ENCODE measurements around the gene SLC2A4RG.

SLC2A4RG gene

DNA sequence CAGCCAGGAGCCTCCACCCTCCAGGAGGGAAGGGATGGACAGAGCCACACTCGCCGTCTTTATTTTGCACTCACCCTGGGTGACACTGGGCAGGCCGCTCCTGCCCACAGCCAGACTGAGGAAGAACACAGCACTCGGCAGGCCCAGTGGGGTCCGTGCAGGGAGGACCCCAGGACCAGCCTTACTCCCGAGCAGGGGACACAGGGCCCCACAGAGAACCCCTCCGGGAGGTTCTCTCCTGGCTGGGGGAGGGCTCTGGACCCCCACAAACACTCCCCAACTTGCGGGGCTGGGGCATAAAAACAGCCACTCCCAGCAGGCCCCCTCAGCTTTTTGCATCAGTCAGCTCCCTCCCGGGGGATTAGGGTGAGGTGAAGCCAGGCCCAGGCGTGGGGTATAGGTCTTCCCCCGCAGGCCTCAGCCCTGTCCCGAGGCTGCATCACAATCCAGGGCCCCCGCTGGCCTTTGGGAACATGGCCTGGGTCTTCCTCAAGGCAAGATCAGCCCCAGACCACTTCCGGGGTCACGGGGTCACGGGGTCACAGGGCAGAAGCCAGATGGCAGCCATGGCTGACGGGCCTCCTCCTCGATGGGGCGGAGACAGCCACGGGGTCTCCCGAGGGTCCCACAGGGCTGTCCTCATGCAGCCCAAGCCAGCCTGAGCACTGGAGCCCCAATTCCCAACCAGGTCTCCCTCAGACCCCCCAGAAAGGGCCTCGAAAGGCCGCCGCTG, 39.9 kb upstream of the SLC2A4RG start:
- Histone ChIP-seq H3K36me3 (peaks cover 3% of the 10 kb centered on the region; the same call in 1 of the 2 replicates), H3K4me1 (peaks cover 44% of the 10 kb centered on the region), H3K9me3 (no peaks in the 10 kb centered on the region), H3K4me3 (ENCODE audit: low read depth, low read length) (no peak overlapping the region), H3K27me3 (no peaks in the 10 kb centered on the region)
- no peak for TF ChIP-seq CTCF (IDR thresholded peaks at IDR 0.05; ENCODE audit: low read depth, low read length)
- DNase-seq: peak; percentile 37

DNA sequence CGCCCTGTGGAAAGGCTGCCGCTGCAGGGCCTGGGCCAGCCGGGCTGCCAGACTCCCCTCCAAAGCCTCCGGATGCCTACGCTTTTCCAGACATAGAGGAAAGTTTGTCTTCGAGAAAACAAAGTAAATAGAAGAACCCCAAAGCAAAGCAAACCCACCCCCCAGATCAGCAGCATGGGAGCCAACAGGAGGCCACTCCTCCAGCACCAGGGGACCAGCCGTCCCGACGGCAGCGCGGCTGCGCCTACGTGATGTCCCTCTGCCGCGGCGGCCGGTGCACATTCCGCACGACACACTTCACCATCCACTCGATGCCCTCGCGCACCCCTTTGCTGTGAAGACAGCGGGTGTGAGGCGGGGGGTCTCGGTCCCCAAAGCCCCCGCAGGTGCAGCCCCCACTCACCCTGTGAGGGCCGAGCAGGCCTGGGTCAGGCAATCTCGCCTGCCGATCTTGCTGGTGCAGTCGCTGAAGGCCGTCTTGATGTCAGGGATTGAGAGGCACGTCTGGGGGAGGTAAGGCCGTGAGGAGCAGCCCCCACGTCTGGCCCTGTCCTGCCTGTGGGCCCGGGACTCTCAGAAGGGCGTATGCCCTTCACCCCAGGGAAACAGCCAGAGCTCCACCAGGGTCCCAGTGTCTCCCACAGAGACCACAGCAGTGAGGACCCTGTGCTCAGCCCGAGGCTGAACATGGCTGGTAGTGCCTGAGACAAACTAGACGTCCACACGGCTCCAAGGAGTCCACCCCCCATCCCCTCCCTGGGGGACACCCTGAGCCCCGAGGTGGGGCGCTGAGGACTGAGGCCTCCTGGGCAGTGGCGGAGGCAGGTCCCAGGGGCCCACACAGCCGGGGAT, 39.2 kb upstream of the SLC2A4RG start:
- H3K9me3 ChIP-seq: no peaks in the 10 kb centered on the region
- DNase-seq: peak; percentile 33
- peaks cover 44% of the 10 kb centered on the region for H3K4me1 ChIP-seq
- H3K36me3 ChIP-seq: peaks cover 11% of the 10 kb centered on the region
- no peak overlapping the region for H3K4me3 ChIP-seq (ENCODE audit: low read depth, low read length)
- H3K27me3 ChIP-seq: no peaks in the 10 kb centered on the region
- no peak for TF ChIP-seq CTCF (IDR thresholded peaks at IDR 0.05; ENCODE audit: low read depth, low read length)

DNA sequence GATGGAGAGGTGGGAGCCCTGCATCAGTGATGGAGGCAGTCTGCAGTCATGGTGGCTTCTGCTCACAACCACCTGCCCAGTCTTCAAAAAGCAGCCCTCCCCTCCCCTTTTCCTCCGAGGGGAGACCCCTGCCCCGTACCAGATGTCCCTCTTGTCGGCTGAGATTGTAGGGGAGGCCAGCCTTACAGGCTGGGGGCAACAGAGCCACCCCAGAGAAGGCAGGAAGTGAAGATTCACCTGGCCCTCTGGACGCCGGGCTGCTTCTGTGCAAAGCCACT, 38.6 kb upstream of the SLC2A4RG start:
- no peak for DNase-seq
- no peak overlapping the region for H3K4me3 ChIP-seq (ENCODE audit: low read depth, low read length)
- H3K9me3 ChIP-seq: no peaks in the 10 kb centered on the region
- no peaks in the 10 kb centered on the region for H3K27me3 ChIP-seq
- TF ChIP-seq CTCF (IDR thresholded peaks at IDR 0.05; ENCODE audit: low read depth, low read length): no peak
- H3K36me3 ChIP-seq: peaks cover 16% of the 10 kb centered on the region
- peaks cover 44% of the 10 kb centered on the region for H3K4me1 ChIP-seq

DNA sequence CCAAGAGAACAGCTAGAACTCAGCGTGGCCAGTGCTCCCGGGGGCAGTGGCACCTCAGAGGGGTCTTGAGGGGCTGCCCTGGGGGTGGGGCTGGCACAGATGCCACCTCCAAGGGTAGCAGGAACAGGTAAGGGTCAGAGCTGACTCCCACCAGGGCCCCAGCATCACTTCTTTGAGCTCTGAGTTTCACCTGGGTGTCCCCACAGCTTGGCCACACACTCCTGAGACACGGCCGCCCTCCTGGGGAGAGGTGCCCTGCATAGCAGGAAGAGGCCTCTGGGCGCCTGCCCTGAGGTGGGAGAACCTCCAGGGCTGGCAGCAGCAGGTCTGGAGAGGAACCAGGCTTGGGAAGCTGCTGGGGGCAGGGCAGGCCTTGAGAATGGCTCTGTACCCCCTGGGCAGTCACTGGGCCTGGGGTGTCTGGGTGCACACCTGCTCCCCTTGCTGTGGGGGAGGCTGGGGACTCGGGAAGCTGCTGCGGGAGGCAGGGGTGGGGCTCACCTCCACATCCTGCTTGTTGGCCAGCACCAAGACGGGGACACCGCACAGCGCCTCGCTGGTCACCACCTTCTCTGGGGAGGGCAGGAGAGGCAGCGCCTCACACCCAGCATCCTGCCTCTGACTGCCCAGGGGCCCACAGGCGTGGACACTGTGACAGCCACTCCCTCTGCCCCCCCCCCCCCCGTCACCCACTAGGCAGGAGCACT, 38.1 kb upstream of the SLC2A4RG start:
- no peak overlapping the region for H3K4me3 ChIP-seq (ENCODE audit: low read depth, low read length)
- peaks cover 21% of the 10 kb centered on the region for H3K36me3 ChIP-seq
- peak; percentile 22 for DNase-seq
- H3K4me1 ChIP-seq: peaks cover 43% of the 10 kb centered on the region
- H3K9me3 ChIP-seq: no peaks in the 10 kb centered on the region
- no peak for TF ChIP-seq CTCF (IDR thresholded peaks at IDR 0.05; ENCODE audit: low read depth, low read length)
- H3K27me3 ChIP-seq: no peaks in the 10 kb centered on the region

DNA sequence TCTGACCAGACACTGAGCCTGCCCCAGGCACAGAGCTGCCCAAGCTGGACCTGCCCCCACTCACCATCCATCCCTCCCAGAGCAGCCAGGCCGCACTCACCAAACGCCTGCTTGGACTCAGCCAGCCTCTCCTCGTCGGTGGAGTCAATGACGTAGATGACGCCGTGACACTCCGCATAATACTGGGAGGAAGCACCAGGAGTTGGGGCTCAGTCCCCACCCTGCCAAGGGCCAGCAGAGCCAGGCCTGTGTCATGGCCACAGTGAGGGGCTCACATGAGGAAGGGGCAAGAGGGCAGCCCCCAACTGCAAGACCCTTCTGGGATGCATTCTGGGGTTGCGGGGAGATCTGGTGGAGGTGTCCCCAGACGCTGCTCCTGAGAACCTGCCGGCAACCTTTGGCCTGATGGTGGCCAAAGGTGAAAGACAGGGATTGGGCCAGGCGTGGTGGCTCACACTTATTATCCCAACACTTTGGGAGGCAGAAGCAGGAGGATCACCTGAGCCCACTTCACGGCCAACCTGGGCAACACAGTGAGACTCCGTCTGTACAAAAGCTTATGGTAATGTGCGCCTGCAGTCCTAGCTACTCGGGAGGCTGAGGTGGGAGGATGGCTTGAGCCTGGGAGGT, 37.4 kb upstream of the SLC2A4RG start:
- peak; percentile 30 for DNase-seq
- Histone ChIP-seq H3K36me3 (peaks cover 25% of the 10 kb centered on the region), H3K4me1 (peaks cover 38% of the 10 kb centered on the region), H3K9me3 (no peaks in the 10 kb centered on the region), H3K4me3 (ENCODE audit: low read depth, low read length) (no peak overlapping the region), H3K27me3 (no peaks in the 10 kb centered on the region)
- no peak for TF ChIP-seq CTCF (IDR thresholded peaks at IDR 0.05; ENCODE audit: low read depth, low read length)

Data from BE2C (cell line).